Panc1 (cell line): ENCODE measurements around the gene KCNAB3. TPM values are rescaled to one million over a fixed set of nuclear protein-coding genes. Genes with fewer than 3 reads are reported as not detected.

Experiments used
- ATAC-seq: fragments of 200-7000 bp; cut with Tn5 transposase; 2 replicates; pipeline ENCODE4 v1.9.1; 2020; ENCODE audit warnings: mild to moderate bottlenecking, moderate library complexity
- BruUV-seq: library from RNA; stranded (reverse); fragments of 400-500 nt; replicated peaks from 2 replicates; lab custom pipeline; 2021; lab: Mats Ljungman, UMichigan
- CTCF ChIA-PET: fragments of 300-600 bp; sonication (Branson Sonifier 250); formaldehyde crosslinking; loops from one replicate; lab custom pipeline; 2022; ENCODE audit warnings: antibody characterized with exemption; lab: Charles Lee
- POLR2A ChIA-PET: fragments of 300-600 bp; sonication (Branson Sonifier 250); formaldehyde crosslinking; loops from one replicate; lab custom pipeline; 2022; ENCODE audit warnings: antibody characterized with exemption; lab: Charles Lee
- DNase-seq: peaks from one replicate; pipeline ENCODE4 v3.0.0-alpha.2; 2010; ENCODE audit warnings: low read depth, low spot score
- H3K27ac ChIP-seq: 2 replicates; pipeline ENCODE4 v1.5.1; 2011; ENCODE audit warnings: mild to moderate bottlenecking, low read length, inconsistent platforms
- H3K27me3 ChIP-seq: fragments of 200-500 bp; sonication (Bioruptor generic); 2 replicates; pipeline ENCODE4 v1.6.0; 2014; ENCODE audit warnings: low read length, inconsistent platforms; ENCODE audit not compliant: control insufficient read depth, insufficient read depth
- H3K36me3 ChIP-seq: fragments of 200-500 bp; sonication (Bioruptor generic); 2 replicates; pipeline ENCODE4 v1.5.1; 2014; ENCODE audit warnings: inconsistent platforms, mild to moderate bottlenecking, low read length, moderate library complexity; ENCODE audit not compliant: control insufficient read depth, insufficient read depth
- H3K4me1 ChIP-seq: 2 replicates; pipeline ENCODE4 v1.5.1; 2011; ENCODE audit warnings: inconsistent platforms, mild to moderate bottlenecking, low read length, moderate library complexity; ENCODE audit not compliant: control insufficient read depth, insufficient read depth
- H3K4me3 ChIP-seq, 2 experiments: 2 replicates each; pipeline ENCODE4 v1.5.1; 2011 to 2012; ENCODE audit warnings: low read depth in 2 of 2, low read length in 2 of 2, mild to moderate bottlenecking in 2 of 2, inconsistent platforms in 1 of 2, moderate library complexity in 1 of 2
- H3K9me3 ChIP-seq: fragments of 200-500 bp; sonication (Bioruptor generic); 2 replicates; pipeline ENCODE4 v1.5.1; 2014; ENCODE audit warnings: low read depth, mild to moderate bottlenecking, inconsistent platforms, low read length, moderate library complexity; ENCODE audit not compliant: control insufficient read depth, insufficient read depth
- POLR2AphosphoS5 ChIP-seq: IDR thresholded peaks from 2 replicates; pipeline ENCODE4 v1.6.1; 2012; ENCODE audit warnings: mild to moderate bottlenecking, low read depth, low read length, moderate library complexity
- SIN3A ChIP-seq: IDR thresholded peaks from 2 replicates; pipeline ENCODE4 v1.6.1; 2012; ENCODE audit warnings: low read depth, mild to moderate bottlenecking, low read length, moderate library complexity, borderline replicate concordance; ENCODE audit not compliant: insufficient read depth
- TCF7L2 ChIP-seq: IDR thresholded peaks from 2 replicates; pipeline ENCODE4 v1.6.1; 2011; ENCODE audit warnings: mild to moderate bottlenecking, low read depth, low read length, inconsistent platforms
- in situ Hi-C: cut with HindIII; loops from 2 replicates; pipeline ENCODE4 v1.10.0; 2016; ENCODE audit warnings: low sequenced_read_pairs, low pct_unique_long_range_greater_than_20kb
- intact Hi-C: fragments of 100-400 bp; cut with micrococcal nuclease; formaldehyde crosslinking; loops from one replicate; pipeline ENCODE4 v1.10.0; 2022; ENCODE audit not compliant: unreplicated experiment
- total RNA-seq: library from RNA; stranded (reverse); gene quantifications from one replicate; pipeline ENCODE4 v1.2.1, GENCODE V29; 2021; ENCODE audit not compliant: unreplicated experiment
- TF ChIP-seq, protein P1 (sequence below): fragments of 450-650 bp; IDR thresholded peaks from 2 replicates; pipeline ENCODE4 v1.5.1; 2017; ENCODE audit warnings: mild to moderate bottlenecking
- TF ChIP-seq, protein P2 (sequence below), 2 experiments: IDR thresholded peaks; 2 replicates each; pipeline ENCODE4 v1.6.1; 2011 to 2012; ENCODE audit warnings: low read depth in 2 of 2, control low read depth in 1 of 2, low read length in 1 of 2, mild to moderate bottlenecking in 1 of 2, moderate library complexity in 1 of 2; ENCODE audit not compliant: insufficient read depth in 1 of 2

Gene KCNAB3
- total RNA-seq, 1 experiment from 2014 or later, result 3.5 TPM

DNA sequence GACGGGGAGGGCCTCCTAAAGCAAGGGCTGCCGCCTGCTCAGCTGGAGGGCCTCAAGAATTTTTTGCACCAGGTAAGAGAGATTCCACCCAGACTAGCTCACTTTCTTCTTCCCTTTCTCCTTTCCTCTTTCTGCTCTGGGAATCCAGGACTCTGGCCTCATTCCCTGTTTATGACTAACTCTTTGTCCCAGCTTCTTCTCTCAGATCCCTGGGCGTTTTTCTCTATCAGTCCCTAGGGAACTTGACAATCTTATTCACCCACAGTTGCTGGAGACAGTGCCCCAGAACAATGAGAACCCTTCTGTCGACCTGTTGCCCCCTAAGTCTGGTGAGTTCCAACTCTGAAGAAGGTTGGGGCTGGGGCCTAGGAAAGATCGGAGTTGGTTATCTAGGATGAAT is 18.0 kb upstream of the KCNAB3 start:
- peaks cover 15% of the 10 kb centered on the region for H3K36me3 ChIP-seq
- DNase-seq (no peak), ATAC-seq (no peak)
- ChIA-PET POLR2A (no interaction called here), CTCF (no interaction called here)
- no peaks in the 10 kb centered on the region for H3K27me3 ChIP-seq
- H3K27ac ChIP-seq, result no peak overlapping the region
- in situ Hi-C loops, result no loop called here
- no TSS peak for BruUV-seq
- no peak for TF ChIP-seq SIN3A
- TF ChIP-seq POLR2AphosphoS5, result no peak
- no peak for TF ChIP-seq TCF7L2
- TF ChIP-seq, protein P1, sequence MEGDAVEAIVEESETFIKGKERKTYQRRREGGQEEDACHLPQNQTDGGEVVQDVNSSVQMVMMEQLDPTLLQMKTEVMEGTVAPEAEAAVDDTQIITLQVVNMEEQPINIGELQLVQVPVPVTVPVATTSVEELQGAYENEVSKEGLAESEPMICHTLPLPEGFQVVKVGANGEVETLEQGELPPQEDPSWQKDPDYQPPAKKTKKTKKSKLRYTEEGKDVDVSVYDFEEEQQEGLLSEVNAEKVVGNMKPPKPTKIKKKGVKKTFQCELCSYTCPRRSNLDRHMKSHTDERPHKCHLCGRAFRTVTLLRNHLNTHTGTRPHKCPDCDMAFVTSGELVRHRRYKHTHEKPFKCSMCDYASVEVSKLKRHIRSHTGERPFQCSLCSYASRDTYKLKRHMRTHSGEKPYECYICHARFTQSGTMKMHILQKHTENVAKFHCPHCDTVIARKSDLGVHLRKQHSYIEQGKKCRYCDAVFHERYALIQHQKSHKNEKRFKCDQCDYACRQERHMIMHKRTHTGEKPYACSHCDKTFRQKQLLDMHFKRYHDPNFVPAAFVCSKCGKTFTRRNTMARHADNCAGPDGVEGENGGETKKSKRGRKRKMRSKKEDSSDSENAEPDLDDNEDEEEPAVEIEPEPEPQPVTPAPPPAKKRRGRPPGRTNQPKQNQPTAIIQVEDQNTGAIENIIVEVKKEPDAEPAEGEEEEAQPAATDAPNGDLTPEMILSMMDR, result no peak
- TF ChIP-seq, protein P2, sequence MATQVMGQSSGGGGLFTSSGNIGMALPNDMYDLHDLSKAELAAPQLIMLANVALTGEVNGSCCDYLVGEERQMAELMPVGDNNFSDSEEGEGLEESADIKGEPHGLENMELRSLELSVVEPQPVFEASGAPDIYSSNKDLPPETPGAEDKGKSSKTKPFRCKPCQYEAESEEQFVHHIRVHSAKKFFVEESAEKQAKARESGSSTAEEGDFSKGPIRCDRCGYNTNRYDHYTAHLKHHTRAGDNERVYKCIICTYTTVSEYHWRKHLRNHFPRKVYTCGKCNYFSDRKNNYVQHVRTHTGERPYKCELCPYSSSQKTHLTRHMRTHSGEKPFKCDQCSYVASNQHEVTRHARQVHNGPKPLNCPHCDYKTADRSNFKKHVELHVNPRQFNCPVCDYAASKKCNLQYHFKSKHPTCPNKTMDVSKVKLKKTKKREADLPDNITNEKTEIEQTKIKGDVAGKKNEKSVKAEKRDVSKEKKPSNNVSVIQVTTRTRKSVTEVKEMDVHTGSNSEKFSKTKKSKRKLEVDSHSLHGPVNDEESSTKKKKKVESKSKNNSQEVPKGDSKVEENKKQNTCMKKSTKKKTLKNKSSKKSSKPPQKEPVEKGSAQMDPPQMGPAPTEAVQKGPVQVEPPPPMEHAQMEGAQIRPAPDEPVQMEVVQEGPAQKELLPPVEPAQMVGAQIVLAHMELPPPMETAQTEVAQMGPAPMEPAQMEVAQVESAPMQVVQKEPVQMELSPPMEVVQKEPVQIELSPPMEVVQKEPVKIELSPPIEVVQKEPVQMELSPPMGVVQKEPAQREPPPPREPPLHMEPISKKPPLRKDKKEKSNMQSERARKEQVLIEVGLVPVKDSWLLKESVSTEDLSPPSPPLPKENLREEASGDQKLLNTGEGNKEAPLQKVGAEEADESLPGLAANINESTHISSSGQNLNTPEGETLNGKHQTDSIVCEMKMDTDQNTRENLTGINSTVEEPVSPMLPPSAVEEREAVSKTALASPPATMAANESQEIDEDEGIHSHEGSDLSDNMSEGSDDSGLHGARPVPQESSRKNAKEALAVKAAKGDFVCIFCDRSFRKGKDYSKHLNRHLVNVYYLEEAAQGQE (IDR thresholded peaks at IDR 0.05; ENCODE audit: insufficient read depth in 1 of 2, low read depth in 2 of 2, low read length in 1 of 2), result no peak
- H3K4me3 ChIP-seq, result no peak overlapping the region
- no peaks in the 10 kb centered on the region for H3K4me1 ChIP-seq
- intact Hi-C loops, result no loop called here
- no peaks in the 10 kb centered on the region for H3K9me3 ChIP-seq

DNA sequence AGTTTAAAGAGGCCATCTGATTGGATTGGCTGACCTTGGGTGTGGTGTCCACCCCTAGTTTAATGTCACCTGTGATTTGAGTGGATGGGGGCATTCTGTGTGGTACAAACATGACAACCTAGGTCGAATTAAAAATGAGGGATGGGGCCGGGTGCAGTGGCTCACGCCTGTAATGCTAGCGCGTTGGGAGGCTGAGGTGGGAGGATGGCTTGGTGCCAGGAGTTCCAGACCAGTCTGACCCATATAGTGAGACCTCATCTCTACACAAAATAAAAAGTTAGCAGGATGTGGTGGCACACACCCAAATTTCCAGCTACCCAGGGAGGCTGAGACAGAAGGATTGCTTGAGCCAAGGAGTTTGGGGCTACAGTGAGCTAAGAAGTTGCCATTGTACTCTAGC is 16.8 kb upstream of the KCNAB3 start:
- H3K9me3 ChIP-seq, result no peaks in the 10 kb centered on the region
- no peaks in the 10 kb centered on the region for H3K4me1 ChIP-seq
- no TSS peak for BruUV-seq
- no peak for ATAC-seq
- H3K36me3 ChIP-seq, result peaks cover 15% of the 10 kb centered on the region
- POLR2A ChIA-PET, result no interaction called here
- no peak for TF ChIP-seq TCF7L2
- TF ChIP-seq, protein P1, result no peak
- TF ChIP-seq POLR2AphosphoS5, result no peak
- no peak for TF ChIP-seq SIN3A
- TF ChIP-seq, protein P2 (IDR thresholded peaks at IDR 0.05; ENCODE audit: insufficient read depth in 1 of 2, low read depth in 2 of 2, low read length in 1 of 2), result no peak
- H3K27ac ChIP-seq, result no peak overlapping the region
- H3K27me3 ChIP-seq, result no peaks in the 10 kb centered on the region
- in situ Hi-C loops, result no loop called here
- no peak overlapping the region for H3K4me3 ChIP-seq
- no peak for DNase-seq
- CTCF ChIA-PET, result interaction anchor here (0.6 kb wide), 1 partner anchor 366 kb away, joined by 3 read pairs; no protein-coding TSS in a partner anchor
- intact Hi-C loops, result no loop called here
